HG02642 (cell line): ENCODE results near the gene KIF26A.

Experiments
- ATAC-seq: cut with Tn5 transposase; IDR thresholded peaks from one replicate; pipeline ENCODE4 v1.9.1; 2021; ENCODE audit warnings: mild to moderate bottlenecking; ENCODE audit not compliant: unreplicated experiment, poor library complexity

KIF26A gene

GRCh38 chr14:104141621-104142091 lies 3.3 kb downstream of the KIF26A start:
- no peak for ATAC-seq

DNA sequence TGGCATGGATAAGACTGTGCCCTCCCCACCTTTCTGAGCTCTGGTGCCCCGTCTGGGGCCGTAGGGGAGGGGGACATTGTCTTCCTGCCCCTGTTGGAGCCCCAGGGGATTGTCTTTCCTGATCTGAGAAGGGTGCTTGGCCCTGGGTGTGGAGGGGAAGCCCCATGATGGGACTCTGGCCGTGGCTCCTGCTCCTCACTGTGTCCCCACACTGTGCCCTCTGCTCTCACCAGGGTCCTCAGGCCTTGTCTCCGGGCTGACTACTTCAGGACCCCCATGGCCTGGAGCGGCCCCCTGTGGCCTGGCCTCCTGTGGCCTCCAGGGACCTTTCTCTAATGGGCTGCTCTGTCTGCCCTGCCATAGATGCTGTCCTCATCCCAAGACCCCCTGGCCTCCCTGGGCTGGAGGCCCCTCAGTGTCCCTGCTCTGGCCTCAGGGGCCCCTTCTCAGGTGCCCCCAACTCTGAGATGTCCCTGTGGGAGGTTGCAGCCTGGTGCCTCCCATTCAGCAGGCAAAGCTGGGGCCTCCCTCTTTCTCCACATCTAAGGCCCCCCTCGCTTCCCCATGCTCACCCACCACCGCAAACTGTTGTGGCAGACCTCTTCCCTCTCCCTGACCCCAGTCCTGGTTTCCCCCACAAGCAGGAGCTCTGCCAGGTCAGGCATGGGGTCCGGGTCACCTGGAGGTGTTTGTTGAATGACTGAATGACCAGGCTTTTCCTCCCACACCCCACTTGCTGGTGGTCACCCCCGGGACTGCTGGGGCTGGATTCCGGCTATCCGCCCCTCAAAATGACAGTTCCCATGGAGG lies 4.0 kb downstream of the KIF26A start:
- ATAC-seq = no peak

DNA sequence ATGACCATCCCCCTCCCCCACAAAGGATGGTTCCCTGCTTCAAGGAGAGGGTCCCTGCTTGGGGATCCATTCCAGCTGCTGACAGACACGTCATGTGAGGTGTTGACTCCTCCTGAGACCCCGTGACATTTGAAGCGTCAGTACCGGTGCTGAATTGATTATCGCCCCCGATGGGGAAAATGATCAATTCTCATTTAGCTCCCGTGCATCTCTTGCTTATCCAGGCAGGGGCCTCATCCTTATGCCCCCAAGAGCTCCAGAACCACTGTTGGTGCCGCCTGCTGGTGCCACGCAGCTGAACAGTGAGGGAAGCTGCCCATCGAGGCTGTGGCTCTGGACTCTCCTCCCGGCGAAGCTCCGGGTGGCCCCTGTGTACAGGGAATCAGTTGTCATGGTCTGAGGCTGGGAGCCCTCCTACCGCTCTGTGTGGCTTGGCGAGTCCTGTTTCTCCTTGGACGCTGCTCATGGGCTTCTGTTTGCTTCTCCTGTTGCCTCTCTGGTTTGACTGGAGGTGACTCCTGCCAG lies 4.6 kb downstream of the KIF26A start:
- no peak for ATAC-seq

GRCh38 chr14:104143521-104144452 lies 5.4 kb downstream of the KIF26A start:
- no peak for ATAC-seq

DNA sequence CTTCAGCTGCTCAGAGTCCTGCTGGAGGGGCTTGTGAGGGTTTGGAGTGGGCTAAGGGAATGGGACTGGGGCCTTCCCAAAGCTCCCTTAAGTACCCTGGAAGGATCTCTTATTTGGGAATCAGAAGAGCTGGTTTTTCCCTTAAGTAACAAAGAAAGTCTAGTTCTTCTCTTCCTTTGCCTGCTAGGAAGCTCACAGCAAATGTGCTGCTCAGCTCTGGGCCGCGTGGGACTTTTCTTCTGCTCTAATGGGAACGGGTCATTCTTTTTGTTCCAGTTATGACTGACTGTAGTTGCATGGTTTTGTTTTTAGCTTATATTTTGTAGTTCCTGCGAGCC lies 6.0 kb downstream of the KIF26A start:
- ATAC-seq = no peak

DNA sequence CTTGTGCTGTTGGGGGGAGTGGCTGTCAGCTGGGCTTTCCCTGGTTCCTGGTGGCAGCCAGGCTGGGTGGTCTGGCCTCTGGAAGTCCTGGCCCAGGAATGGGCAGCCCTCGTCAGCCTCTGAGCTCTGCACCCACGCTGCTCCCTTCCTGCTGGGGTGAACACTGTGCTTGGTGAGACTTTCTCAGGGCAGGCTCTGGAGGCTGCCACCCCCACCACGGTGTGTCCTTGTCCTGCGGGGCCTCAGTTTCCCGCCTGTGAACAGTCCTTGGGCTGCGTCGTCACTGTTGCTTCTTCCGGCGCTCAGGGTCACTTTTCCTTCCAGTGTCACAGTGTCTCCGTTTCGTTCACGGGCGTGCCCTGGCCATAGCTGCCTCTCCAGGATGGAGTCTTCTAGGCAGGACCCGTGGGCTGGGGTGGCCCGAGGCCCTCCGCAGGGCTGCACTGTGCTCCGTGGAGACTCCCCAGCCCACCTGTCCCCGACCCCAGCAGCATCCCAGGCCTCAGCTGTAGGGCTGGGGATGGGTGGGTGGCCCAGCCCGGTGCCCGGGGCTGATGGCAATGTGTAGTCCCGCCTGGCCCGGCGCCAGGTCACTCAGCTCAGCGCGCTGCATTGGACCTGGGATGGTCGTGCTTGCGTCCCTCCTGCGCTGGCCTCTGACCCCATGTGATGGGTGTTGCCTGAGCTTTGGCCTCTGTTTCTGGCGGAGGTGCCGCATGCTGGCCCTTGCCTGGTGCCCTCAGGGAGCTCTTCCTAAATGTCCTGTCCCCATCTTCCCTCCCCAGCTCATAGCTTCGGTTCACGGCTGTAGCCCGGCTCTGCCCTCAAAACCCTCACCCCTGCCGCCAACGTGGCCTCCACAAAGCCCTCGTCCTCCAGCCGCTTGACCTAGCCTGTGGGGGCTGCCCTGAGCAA lies 6.8 kb downstream of the KIF26A start:
- no peak for ATAC-seq

DNA sequence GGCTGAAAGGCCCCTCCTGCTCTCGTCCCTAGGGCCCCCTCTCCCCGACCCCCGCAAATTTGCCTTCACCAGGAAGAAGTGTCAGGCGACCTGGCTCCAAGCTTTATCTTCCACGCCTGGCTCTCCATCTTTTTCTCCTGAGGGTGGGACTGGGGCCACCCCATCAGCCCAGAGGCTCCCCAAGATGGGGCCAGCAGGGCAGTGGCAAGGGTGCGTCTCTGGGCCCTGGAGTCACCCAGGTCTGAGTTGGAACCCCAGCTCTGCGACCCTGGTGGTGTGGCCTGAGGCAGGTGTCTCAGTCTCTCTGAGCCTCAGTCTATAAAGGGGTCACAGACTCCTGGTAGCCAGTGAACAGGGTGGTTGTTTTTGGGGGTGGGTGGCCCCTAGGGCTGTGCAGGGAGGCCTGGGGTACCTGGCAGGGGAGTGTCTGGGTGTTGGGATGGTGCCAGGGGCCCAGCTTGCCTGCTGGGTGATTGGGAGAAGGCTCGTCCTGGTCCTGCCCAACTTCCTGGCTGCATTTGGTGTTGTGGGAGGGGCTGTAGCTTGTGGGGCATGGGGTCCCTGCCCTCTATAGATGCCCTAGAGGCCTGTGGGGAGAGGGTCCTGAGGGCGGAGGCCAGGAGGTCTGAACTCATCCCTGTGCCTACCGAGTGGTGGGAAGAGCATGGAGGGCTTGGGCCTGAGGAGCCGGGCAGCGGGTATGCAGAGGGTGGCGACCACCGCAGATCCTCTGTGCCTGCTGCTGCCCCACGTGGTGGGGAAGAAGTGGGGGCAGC lies 7.6 kb downstream of the KIF26A start:
- no peak for ATAC-seq

- ATAC-seq = no peak
Observed at GRCh38 chr14:104146651-104147345, 8.4 kb downstream of the KIF26A start.

GRCh38 chr14:104147346-104148125 lies 9.1 kb downstream of the KIF26A start:
- ATAC-seq = no peak

DNA sequence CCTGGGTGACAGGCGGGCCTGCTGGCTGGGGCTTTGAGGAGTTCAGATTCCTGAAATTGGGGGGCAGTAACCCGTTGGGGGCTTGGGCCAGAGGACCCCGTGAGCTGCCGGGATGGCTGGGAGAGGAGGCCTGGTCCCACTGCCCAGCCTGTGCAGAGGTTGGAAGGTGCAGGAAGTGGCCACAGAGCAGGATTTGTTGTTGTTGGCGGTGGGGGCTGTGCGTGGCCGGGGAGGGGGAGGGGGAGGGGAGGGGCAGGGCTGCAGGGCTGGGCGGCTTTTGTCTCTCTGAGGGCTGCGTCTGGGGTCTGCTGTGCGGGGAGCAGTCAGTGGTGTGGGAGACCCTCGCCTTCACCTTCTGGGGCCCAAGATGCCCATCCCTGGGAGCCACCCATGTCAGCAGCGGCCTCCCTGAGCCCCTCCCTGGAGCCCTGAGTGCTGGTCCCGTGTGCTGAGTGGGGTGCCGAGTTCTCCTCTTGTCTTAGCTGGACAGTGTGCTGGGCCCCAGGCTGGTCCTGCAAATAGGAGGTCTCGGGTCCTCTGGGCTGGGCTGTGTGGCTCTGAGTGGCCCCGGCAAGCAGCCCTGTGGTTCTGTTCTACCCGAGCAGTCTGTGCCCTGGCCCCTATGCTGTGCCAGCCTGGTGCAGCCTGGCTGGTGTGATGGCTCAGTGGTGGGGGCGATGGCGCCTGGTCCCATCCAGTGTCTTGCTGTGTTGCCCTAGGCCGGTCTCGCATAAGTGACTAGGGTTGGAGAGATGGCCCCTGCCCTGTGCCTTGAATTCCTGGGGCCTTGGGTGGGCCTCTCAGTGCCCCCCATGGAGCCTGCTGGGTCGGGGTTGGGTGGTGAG lies 10.3 kb downstream of the KIF26A start:
- no peak for ATAC-seq

GRCh38 chr14:104149278-104149595 lies 10.8 kb downstream of the KIF26A start:
- ATAC-seq = no peak

DNA sequence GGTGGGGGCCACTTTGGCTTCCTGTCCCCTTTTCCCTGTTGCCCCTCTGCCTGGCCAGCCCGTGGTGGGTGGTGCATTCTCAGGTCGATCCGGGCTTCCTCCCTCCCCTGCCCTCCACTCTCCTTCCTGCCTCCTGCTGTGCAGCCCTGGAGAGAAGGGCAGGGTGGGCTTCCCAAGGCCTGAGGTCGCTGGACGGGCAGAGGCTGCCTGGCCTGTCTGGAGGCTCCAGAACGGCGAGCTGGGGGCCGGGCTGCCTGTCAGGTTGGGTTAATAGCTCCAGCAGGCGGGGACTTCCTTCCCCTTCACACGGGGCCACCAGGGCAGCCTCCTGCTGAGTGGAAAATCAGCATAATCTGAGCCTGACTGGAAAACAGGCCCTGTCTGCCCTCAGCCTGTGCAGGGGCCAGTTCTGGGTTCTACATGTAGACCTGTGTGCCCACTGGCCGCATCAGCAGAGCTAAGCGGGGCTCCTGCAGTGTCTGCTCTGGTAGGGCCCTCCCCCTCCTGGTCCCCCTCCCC lies 11.3 kb downstream of the KIF26A start:
- no peak for ATAC-seq

GRCh38 chr14:104150136-104151025 lies 12.0 kb downstream of the KIF26A start:
- ATAC-seq = no peak

DNA sequence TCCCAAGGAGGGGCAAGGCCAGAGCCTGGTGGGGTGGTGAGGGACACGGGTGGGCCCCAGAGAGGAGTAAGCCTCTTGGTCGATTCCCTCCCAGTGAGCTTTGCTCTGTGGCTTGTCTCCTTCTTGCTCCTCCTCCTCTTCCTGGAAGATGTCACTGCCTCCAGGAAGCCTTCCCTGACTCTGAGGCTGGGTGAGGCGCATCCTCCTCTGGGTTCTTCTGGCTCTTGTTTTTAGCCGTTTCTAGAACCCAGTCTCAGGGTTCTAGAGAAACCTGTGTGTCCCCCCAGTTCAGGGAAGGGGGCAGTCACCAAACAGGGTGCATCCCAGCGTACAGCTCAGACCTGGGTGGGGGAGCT lies 12.6 kb downstream of the KIF26A start:
- ATAC-seq = no peak

- no peak for ATAC-seq
Observed at GRCh38 chr14:104151566-104152245, 13.3 kb downstream of the KIF26A start.

- ATAC-seq = no peak
Observed at GRCh38 chr14:104152246-104152575, 13.8 kb downstream of the KIF26A start.
